Measurements from ENCODE around the gene EXD3.

Gene EXD3

GRCh38 chr9:137301081-137301947 is 121.6 kb downstream of the EXD3 start:
- peak; percentile 90 for DNase-seq

- no peak for DNase-seq
Observed at GRCh38 chr9:137300567-137301080, 122.3 kb downstream of the EXD3 start.

- DNase-seq: no peak
Observed at GRCh38 chr9:137299938-137300337, 123.0 kb downstream of the EXD3 start.

- DNase-seq: no peak
Observed at GRCh38 chr9:137299203-137299565, 123.8 kb downstream of the EXD3 start.

GRCh38 chr9:137298401-137299202 is 124.4 kb downstream of the EXD3 start:
- no peak for DNase-seq

- DNase-seq: no peak
Observed at GRCh38 chr9:137297966-137298365, 125.0 kb downstream of the EXD3 start.

- no peak for DNase-seq
Observed at GRCh38 chr9:137296670-137297664, 126.0 kb downstream of the EXD3 start.

GRCh38 chr9:137295849-137296669 is 126.9 kb downstream of the EXD3 start:
- DNase-seq: no peak

- DNase-seq: peak; percentile 55
Observed at GRCh38 chr9:137295238-137295811, 127.6 kb downstream of the EXD3 start.

GRCh38 chr9:137294681-137295237 is 128.2 kb downstream of the EXD3 start:
- DNase-seq: no peak

GRCh38 chr9:137294091-137294680 is 128.8 kb downstream of the EXD3 start:
- peak; percentile 23 for DNase-seq

- no peak for DNase-seq
Observed at GRCh38 chr9:137293482-137294090, 129.4 kb downstream of the EXD3 start.

GRCh38 chr9:137293094-137293481 is 129.9 kb downstream of the EXD3 start:
- DNase-seq: no peak

- peak; percentile 67 for DNase-seq
Observed at GRCh38 chr9:137286975-137287383, 136.0 kb downstream of the EXD3 start.

- no peak for DNase-seq
Observed at GRCh38 chr9:137281345-137282116, 141.4 kb downstream of the EXD3 start.

- no peak for DNase-seq
Observed at GRCh38 chr9:137280474-137281344, 142.3 kb downstream of the EXD3 start.

- DNase-seq: no peak
Observed at GRCh38 chr9:137279741-137280473, 143.1 kb downstream of the EXD3 start.
